Brain pericyte (primary cell): ENCODE results near the gene APLNR.

Experiments
- DNase-seq: peaks from one replicate; pipeline ENCODE4 v3.0.0-alpha.2; 2012; ENCODE audit warnings: low read depth, low spot score

APLNR gene

GRCh38 chr11:57217053-57217452, 20.0 kb downstream of the APLNR start:
- DNase-seq, result no peak

GRCh38 chr11:57216463-57216862, 20.6 kb downstream of the APLNR start:
- DNase-seq, result no peak

DNA sequence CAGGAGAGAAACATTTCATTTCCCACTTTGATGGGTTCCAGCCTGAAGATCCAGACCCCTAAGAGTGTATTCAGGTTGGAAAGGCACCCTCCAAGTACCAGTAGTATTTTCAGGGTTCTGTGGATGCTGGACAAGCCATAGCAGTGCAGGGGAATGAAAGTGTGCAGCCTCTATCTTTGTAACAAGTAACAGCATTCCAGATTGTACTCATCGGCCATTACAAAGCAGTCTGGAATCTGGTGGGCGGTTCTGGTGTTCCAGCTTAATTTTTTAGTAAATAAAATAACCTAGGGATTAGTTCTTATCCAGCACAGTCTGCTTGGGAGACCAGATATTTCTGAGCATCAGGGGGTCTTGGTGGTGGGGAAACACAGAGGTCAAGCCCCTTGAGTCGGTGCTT, 22.6 kb downstream of the APLNR start:
- no peak for DNase-seq

GRCh38 chr11:57214098-57214417, 23.0 kb downstream of the APLNR start:
- DNase-seq, result no peak

DNA sequence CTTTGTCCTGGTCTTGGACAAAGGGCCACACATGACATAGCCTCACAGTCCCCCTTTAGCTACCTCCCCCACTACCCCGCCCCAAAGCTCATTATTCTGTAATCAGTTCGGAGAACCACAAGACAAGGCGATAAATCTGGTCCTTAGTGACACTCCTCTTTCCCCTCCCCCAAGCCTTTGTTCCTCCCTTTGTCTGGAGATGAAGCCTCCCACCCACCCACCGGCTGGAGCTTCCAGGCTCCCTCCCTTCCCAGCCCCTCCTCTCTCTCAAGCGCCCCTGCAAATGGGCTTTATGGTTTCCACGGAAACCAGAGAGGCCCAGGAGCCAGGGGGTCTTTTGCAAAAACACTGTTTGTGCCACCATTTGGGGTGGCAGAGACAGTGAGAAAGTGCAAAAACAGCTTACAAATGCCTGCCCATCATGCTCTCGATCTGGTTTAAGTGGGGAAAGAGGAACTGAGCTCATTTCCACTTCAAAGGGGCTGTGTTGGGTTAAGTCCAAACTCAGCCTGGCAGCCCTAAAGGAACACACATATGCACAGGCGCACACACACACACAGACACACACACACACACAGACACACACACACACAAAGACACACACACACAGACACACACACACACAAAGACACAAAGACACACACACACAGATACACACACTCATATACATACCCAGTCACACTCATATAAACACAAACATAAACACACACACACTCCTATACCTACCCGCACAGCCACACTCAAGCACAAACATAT, 23.5 kb downstream of the APLNR start:
- DNase-seq, result no peak

GRCh38 chr11:57210781-57211180, 26.3 kb downstream of the APLNR start:
- no peak for DNase-seq

DNA sequence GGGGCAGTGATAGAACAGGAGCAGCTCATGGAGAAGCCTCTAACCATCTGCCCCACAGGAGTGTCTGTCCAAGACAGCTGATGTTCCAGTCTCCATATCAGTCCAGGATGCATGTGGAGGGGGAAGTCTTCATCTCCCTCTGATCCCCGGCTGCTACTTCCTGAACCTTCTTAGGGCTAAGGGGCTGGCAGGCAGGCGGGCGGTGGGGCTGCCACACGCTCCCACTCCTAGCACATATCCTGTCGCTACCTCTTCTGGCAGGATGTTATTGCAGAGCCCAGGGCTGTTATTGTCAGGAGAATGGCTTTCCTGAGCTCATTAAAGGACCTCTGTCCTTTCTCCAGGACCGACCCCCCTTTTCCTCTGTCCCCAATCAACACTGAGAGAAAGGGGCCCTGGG, 29.9 kb downstream of the APLNR start:
- no peak for DNase-seq

- no peak for DNase-seq
Observed at GRCh38 chr11:57205041-57205641, 31.9 kb downstream of the APLNR start.

DNA sequence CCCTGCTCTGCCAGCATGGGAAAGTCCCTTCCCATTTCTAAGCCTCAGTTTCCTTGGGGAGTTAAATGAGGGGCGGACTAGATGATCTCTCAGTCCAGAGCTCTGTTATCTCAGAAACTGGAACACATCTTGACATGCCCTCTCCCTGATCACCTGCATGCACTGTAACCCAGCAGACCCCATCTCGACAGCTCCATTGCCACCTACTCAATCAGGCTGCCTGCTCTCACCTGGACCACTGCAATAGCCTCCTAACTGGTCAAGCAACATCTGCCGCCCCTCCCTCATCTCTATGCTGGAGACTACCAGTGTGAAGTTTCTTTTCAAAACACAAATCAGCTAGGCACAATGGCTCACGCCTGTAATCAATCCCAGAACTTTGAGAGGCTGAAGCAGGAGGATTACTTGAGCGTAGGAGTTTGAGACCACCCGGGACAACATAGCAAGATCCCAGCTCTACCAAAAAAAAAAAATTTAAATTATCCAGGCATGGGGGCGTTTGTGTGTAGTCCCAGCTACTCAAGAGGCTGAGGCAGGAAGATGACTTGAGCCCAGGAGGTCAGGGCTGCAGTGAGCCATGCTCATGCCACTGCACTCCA, 33.1 kb downstream of the APLNR start:
- DNase-seq, result no peak

GRCh38 chr11:57203359-57203758, 33.7 kb downstream of the APLNR start:
- DNase-seq, result no peak

DNA sequence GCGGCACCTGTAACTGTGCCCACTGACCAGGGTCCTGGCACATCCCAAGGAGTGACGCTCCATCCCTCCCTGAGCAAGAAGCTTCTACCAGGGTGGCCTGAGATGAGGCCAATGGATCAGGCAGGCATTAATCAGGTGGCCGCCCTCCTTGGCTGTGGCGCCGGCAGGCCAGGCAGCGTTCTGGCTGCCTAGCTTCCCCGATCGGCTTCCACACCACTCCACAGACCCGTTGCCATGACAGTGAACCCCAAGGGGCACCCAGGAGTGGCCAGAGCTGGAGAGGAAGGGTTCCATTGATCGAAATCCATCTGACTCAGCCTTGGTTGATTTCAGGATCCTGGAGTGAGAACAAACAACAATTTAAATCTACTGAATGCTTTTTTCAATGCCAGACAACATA, 34.8 kb downstream of the APLNR start:
- DNase-seq, result no peak

- no peak for DNase-seq
Observed at GRCh38 chr11:57200917-57201316, 36.1 kb downstream of the APLNR start.

DNA sequence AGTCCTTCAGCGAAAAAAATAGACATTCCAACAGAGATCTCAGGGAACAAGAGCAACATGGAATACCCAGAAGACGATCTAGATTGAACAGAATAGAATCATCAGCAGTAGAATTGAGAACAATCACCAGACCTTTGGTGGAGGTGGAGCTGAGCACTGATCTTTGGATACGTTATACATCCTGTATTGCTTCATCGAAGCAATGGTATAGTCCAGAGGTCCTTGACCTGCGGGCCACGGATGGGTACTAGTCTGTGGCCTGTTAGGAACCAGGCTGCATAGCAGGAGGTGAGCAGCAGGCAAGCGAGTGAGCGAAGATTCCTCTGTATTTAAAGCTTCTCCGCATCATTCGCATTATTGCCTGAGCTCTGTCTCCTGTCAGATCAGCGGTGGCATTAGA, 37.7 kb downstream of the APLNR start:
- no peak for DNase-seq

GRCh38 chr11:57197762-57198161, 39.3 kb downstream of the APLNR start:
- DNase-seq, result no peak

DNA sequence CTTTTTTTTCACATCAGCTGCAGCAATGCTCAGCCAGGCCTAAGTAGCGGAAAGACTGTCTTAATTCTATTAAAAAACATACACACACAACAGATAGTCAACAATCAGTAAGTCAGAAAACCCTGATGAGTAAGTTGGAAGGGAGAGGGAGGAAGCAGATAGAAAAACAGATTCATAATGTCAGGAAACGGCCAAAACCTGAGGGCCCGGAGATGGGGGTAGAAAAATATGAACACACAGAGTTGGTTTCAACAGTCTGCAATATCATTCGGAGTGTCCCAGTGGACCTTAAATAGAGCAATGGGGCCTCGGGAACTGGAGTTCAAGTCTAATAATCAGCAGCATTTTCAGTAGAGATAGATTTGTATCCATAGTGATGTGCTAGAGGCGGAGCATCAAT, 40.5 kb downstream of the APLNR start:
- DNase-seq, result no peak

- no peak for DNase-seq
Observed at GRCh38 chr11:57192316-57192715, 44.7 kb downstream of the APLNR start.

DNA sequence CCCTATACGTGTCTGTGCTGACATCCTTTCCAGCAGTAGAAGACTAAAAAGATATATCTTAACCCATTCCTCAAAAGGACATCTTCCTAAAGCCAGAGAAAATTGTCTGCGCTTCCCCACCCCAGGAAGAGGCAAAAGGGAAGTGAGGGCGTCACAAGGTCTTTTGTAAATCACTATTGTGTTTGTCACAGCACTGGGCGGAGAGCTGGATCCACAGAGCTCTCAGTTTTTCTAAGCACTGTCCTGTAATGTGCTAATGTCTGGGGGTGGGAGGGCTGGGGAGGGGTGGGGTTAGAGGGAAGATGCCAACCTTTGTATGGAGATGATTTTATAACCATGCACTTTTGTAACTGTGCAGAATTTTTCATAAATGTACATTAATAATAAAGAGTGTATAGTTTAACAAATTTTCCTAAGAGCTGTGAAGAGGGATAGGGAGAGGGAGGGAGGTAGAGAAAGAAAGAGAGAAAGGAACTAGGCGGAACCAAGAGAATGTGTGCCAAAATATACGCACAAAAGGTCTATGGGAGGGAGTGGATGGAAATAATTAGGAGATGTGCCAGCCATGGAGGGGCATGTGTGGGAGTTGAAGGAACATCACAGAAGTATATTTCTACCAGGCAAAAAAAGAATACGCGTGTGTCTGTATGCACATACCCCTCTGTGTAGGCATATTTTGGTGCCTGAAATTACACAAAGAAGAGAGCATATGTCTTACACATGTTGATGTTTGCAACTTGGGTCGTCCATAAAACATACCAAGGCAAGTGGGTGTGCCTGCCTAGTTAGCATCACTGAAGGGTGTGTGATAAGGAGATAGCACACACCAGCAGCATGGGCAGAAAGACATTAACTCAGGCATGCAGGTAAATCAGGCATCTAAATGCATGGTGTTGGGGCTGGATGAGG, 45.5 kb downstream of the APLNR start:
- no peak for DNase-seq

- DNase-seq, result no peak
Observed at GRCh38 chr11:57190548-57190947, 46.5 kb downstream of the APLNR start.
